HG03135 (cell line): Measurements from ENCODE around the gene MAP7.
"Not testable (repeated sequence)": the region's sequence is repeated elsewhere in the genome, so short reads cannot be mapped to it uniquely, and the experiment has no call there.

Experiments
- ATAC-seq: cut with Tn5 transposase; IDR thresholded peaks from one replicate; pipeline ENCODE4 v1.9.1; 2021; ENCODE audit warnings: mild to moderate bottlenecking, moderate library complexity; ENCODE audit not compliant: unreplicated experiment

Gene MAP7

GRCh38 chr6:136550330-136551071, at the start of gene MAP7:
MAP7 (minus strand) TSS chr6:136550422; CDS start chr6:136550408, 14 bp downstream.
- peak; percentile 65 for ATAC-seq

- ATAC-seq = no peak
Observed at GRCh38 chr6:136599329-136600011, 49.2 kb upstream of the MAP7 start.

- ATAC-seq = no peak
Observed at GRCh38 chr6:136598048-136598447, 47.8 kb upstream of the MAP7 start.

- no peak for ATAC-seq
Observed at GRCh38 chr6:136594671-136595070, 44.4 kb upstream of the MAP7 start.

GRCh38 chr6:136593748-136594490, 43.7 kb upstream of the MAP7 start:
- peak; percentile 96 for ATAC-seq

- ATAC-seq = no peak
Observed at GRCh38 chr6:136592930-136593673, 42.9 kb upstream of the MAP7 start.

GRCh38 chr6:136591617-136592016, 41.4 kb upstream of the MAP7 start:
- no peak for ATAC-seq

- ATAC-seq = not testable (repeated sequence)
Observed at GRCh38 chr6:136590846-136591245, 40.6 kb upstream of the MAP7 start.

- no peak for ATAC-seq
Observed at GRCh38 chr6:136587527-136587926, 37.3 kb upstream of the MAP7 start.

GRCh38 chr6:136586295-136586694, 36.1 kb upstream of the MAP7 start:
- ATAC-seq = no peak

- not testable (repeated sequence) for ATAC-seq
Observed at GRCh38 chr6:136585523-136585922, 35.3 kb upstream of the MAP7 start.

- not testable (repeated sequence) for ATAC-seq
Observed at GRCh38 chr6:136584290-136584689, 34.1 kb upstream of the MAP7 start.

- ATAC-seq = no peak
Observed at GRCh38 chr6:136582711-136583471, 32.7 kb upstream of the MAP7 start.

GRCh38 chr6:136579800-136580199, 29.6 kb upstream of the MAP7 start:
- ATAC-seq = no peak

GRCh38 chr6:136576821-136577220, 26.6 kb upstream of the MAP7 start:
- no peak for ATAC-seq

GRCh38 chr6:136571496-136571895, 21.3 kb upstream of the MAP7 start:
- ATAC-seq = no peak

GRCh38 chr6:136571065-136571464, 20.8 kb upstream of the MAP7 start:
- ATAC-seq = no peak

- ATAC-seq = no peak
Observed at GRCh38 chr6:136568129-136568528, 17.9 kb upstream of the MAP7 start.

- no peak for ATAC-seq
Observed at GRCh38 chr6:136567688-136568087, 17.5 kb upstream of the MAP7 start.

GRCh38 chr6:136566851-136567250, 16.6 kb upstream of the MAP7 start:
- ATAC-seq = no peak
